IPS-20b (cell line): Measurements from ENCODE around the gene TP63.

Experiments
- H3K27ac ChIP-seq: one replicate; pipeline ENCODE4 v1.5.1; 2013; ENCODE audit warnings: low read length
- H3K27me3 ChIP-seq: 2 replicates; pipeline ENCODE4 v1.6.1; 2013; ENCODE audit warnings: mild to moderate bottlenecking, low read length, inconsistent platforms; ENCODE audit not compliant: insufficient read depth
- H3K36me3 ChIP-seq: 2 replicates; pipeline ENCODE4 v1.6.1; 2013; ENCODE audit warnings: low read depth, mild to moderate bottlenecking, inconsistent platforms, low read length, moderate library complexity; ENCODE audit not compliant: insufficient read depth
- H3K4me1 ChIP-seq: 2 replicates; pipeline ENCODE4 v1.6.1; 2013; ENCODE audit warnings: mild to moderate bottlenecking, control low read depth, inconsistent platforms, low read length, moderate library complexity; ENCODE audit not compliant: insufficient read depth
- H3K4me3 ChIP-seq: 2 replicates; pipeline ENCODE4 v1.5.1; 2013; ENCODE audit warnings: mild to moderate bottlenecking, low read length, inconsistent platforms
- H3K9ac ChIP-seq: 2 replicates; pipeline ENCODE4 v1.6.1; 2013; ENCODE audit warnings: low read depth, mild to moderate bottlenecking, inconsistent platforms, low read length, moderate library complexity
- H3K9me3 ChIP-seq: 2 replicates; pipeline ENCODE4 v1.6.1; 2013; ENCODE audit warnings: mild to moderate bottlenecking, low read depth, low read length, inconsistent platforms; ENCODE audit not compliant: insufficient read depth

Gene TP63

GRCh38 chr3:189687475-189687874, 56.3 kb downstream of the TP63 start:
- H3K36me3 ChIP-seq, result no peaks in the 10 kb centered on the region
- H3K27me3 ChIP-seq, result no peaks in the 10 kb centered on the region
- H3K9me3 ChIP-seq, result no peaks in the 10 kb centered on the region
- H3K27ac ChIP-seq, result no peak overlapping the region
- no peaks in the 10 kb centered on the region for H3K4me1 ChIP-seq
- H3K9ac ChIP-seq, result no peak overlapping the region
- H3K4me3 ChIP-seq, result no peak overlapping the region

GRCh38 chr3:189688262-189688661, 57.1 kb downstream of the TP63 start:
- Histone ChIP-seq H3K27me3 (no peaks in the 10 kb centered on the region), H3K4me3 (no peak overlapping the region), H3K9me3 (no peaks in the 10 kb centered on the region), H3K27ac (no peak overlapping the region), H3K4me1 (no peaks in the 10 kb centered on the region), H3K36me3 (no peaks in the 10 kb centered on the region), H3K9ac (no peak overlapping the region)

- Histone ChIP-seq H3K27me3 (no peaks in the 10 kb centered on the region), H3K27ac (no peak overlapping the region), H3K36me3 (no peaks in the 10 kb centered on the region), H3K9ac (no peak overlapping the region), H3K4me3 (no peak overlapping the region), H3K9me3 (no peaks in the 10 kb centered on the region), H3K4me1 (no peaks in the 10 kb centered on the region)
Observed at GRCh38 chr3:189689625-189690024, 58.4 kb downstream of the TP63 start.

GRCh38 chr3:189690237-189690636, 59.0 kb downstream of the TP63 start:
- Histone ChIP-seq H3K9ac (no peak overlapping the region), H3K27me3 (no peaks in the 10 kb centered on the region), H3K9me3 (no peaks in the 10 kb centered on the region), H3K27ac (no peak overlapping the region), H3K4me3 (no peak overlapping the region), H3K36me3 (no peaks in the 10 kb centered on the region), H3K4me1 (no peaks in the 10 kb centered on the region)

GRCh38 chr3:189690672-189691071, 59.5 kb downstream of the TP63 start:
- no peaks in the 10 kb centered on the region for H3K27me3 ChIP-seq
- no peaks in the 10 kb centered on the region for H3K36me3 ChIP-seq
- no peak overlapping the region for H3K9ac ChIP-seq
- H3K27ac ChIP-seq, result no peak overlapping the region
- H3K4me3 ChIP-seq, result no peak overlapping the region
- H3K4me1 ChIP-seq, result no peaks in the 10 kb centered on the region
- no peaks in the 10 kb centered on the region for H3K9me3 ChIP-seq

GRCh38 chr3:189695400-189695799, 64.2 kb downstream of the TP63 start:
- Histone ChIP-seq H3K27ac (no peak overlapping the region), H3K9ac (no peak overlapping the region), H3K4me3 (no peak overlapping the region), H3K27me3 (no peaks in the 10 kb centered on the region), H3K36me3 (no peaks in the 10 kb centered on the region), H3K9me3 (no peaks in the 10 kb centered on the region), H3K4me1 (no peaks in the 10 kb centered on the region)

- H3K4me3 ChIP-seq, result no peak overlapping the region
- no peaks in the 10 kb centered on the region for H3K27me3 ChIP-seq
Observed at GRCh38 chr3:189698811-189699210, 67.6 kb downstream of the TP63 start.

GRCh38 chr3:189699885-189700284, 68.7 kb downstream of the TP63 start:
- Histone ChIP-seq H3K36me3 (no peaks in the 10 kb centered on the region), H3K9me3 (no peaks in the 10 kb centered on the region), H3K27ac (no peak overlapping the region), H3K9ac (no peak overlapping the region), H3K27me3 (no peaks in the 10 kb centered on the region), H3K4me1 (no peaks in the 10 kb centered on the region), H3K4me3 (no peak overlapping the region)

More at GRCh38 chr3:189698811-189699210, 67.6 kb downstream of the TP63 start:
- H3K27ac ChIP-seq, result no peak overlapping the region
- H3K4me1 ChIP-seq, result no peaks in the 10 kb centered on the region
- no peak overlapping the region for H3K9ac ChIP-seq
- no peaks in the 10 kb centered on the region for H3K36me3 ChIP-seq
- no peaks in the 10 kb centered on the region for H3K9me3 ChIP-seq

GRCh38 chr3:189702066-189702646, 71.0 kb downstream of the TP63 start:
- H3K4me3 ChIP-seq, result no peak overlapping the region
- no peaks in the 10 kb centered on the region for H3K36me3 ChIP-seq
- no peak overlapping the region for H3K9ac ChIP-seq
- no peaks in the 10 kb centered on the region for H3K27me3 ChIP-seq
- H3K27ac ChIP-seq, result no peak overlapping the region
- no peaks in the 10 kb centered on the region for H3K9me3 ChIP-seq
- H3K4me1 ChIP-seq, result no peaks in the 10 kb centered on the region

- Histone ChIP-seq H3K36me3 (no peaks in the 10 kb centered on the region), H3K27ac (no peak overlapping the region), H3K9me3 (no peaks in the 10 kb centered on the region), H3K27me3 (no peaks in the 10 kb centered on the region), H3K9ac (no peak overlapping the region), H3K4me3 (no peak overlapping the region), H3K4me1 (no peaks in the 10 kb centered on the region)
Observed at GRCh38 chr3:189703865-189704264, 72.7 kb downstream of the TP63 start.

GRCh38 chr3:189708375-189708774, 77.2 kb downstream of the TP63 start:
- H3K27ac ChIP-seq, result no peak overlapping the region
- peaks cover 9% of the 10 kb centered on the region for H3K4me1 ChIP-seq
- no peak overlapping the region for H3K4me3 ChIP-seq
- H3K9ac ChIP-seq, result no peak overlapping the region
- H3K27me3 ChIP-seq, result no peaks in the 10 kb centered on the region
- H3K9me3 ChIP-seq, result no peaks in the 10 kb centered on the region
- H3K36me3 ChIP-seq, result no peaks in the 10 kb centered on the region

GRCh38 chr3:189710620-189711402, 79.6 kb downstream of the TP63 start:
- H3K4me3 ChIP-seq, result no peak overlapping the region
- H3K9me3 ChIP-seq, result no peaks in the 10 kb centered on the region
- peaks cover 9% of the 10 kb centered on the region for H3K4me1 ChIP-seq
- no peak overlapping the region for H3K27ac ChIP-seq
- H3K36me3 ChIP-seq, result no peaks in the 10 kb centered on the region
- no peaks in the 10 kb centered on the region for H3K27me3 ChIP-seq
- no peak overlapping the region for H3K9ac ChIP-seq
